Inflammatory macrophage (primary cell): Measurements from ENCODE around the gene SCFD2.

Experiments
- DNase-seq, 2 donors: peaks; one replicate each; pipeline ENCODE4 v3.0.0-alpha.2; 2020 to 2022

Gene SCFD2

GRCh38 chr4:53132132-53132891 lies 233.5 kb downstream of the SCFD2 start:
- DNase-seq, result no peak

GRCh38 chr4:53131562-53131925 lies 234.3 kb downstream of the SCFD2 start:
- no peak for DNase-seq

- no peak for DNase-seq
Measured at GRCh38 chr4:53130896-53131561, 234.8 kb downstream of the SCFD2 start.

- no peak for DNase-seq
Measured at GRCh38 chr4:53128706-53129357, 237.0 kb downstream of the SCFD2 start.

- DNase-seq, result no peak
Measured at GRCh38 chr4:53128231-53128630, 237.6 kb downstream of the SCFD2 start.

- no peak for DNase-seq
Measured at GRCh38 chr4:53127365-53127764, 238.5 kb downstream of the SCFD2 start.

GRCh38 chr4:53126099-53126498 lies 239.8 kb downstream of the SCFD2 start:
- DNase-seq, result no peak

- DNase-seq, result no peak
Measured at GRCh38 chr4:53123819-53124218, 242.0 kb downstream of the SCFD2 start.

- no peak for DNase-seq
Measured at GRCh38 chr4:53123171-53123570, 242.7 kb downstream of the SCFD2 start.

- no peak for DNase-seq
Measured at GRCh38 chr4:53122280-53123116, 243.4 kb downstream of the SCFD2 start.

- DNase-seq, result no peak
Measured at GRCh38 chr4:53121264-53121865, 244.5 kb downstream of the SCFD2 start.

- no peak for DNase-seq
Measured at GRCh38 chr4:53120778-53121177, 245.1 kb downstream of the SCFD2 start.

GRCh38 chr4:53119680-53120079 lies 246.2 kb downstream of the SCFD2 start:
- DNase-seq, result no peak

GRCh38 chr4:53118676-53119075 lies 247.2 kb downstream of the SCFD2 start:
- no peak for DNase-seq

GRCh38 chr4:53116954-53117353 lies 248.9 kb downstream of the SCFD2 start:
- DNase-seq, result no peak

- DNase-seq, result no peak
Measured at GRCh38 chr4:53113431-53114225, 252.2 kb downstream of the SCFD2 start.

- DNase-seq, result no peak
Measured at GRCh38 chr4:53105313-53105712, 260.5 kb downstream of the SCFD2 start.

GRCh38 chr4:53103481-53103880 lies 262.4 kb downstream of the SCFD2 start:
- DNase-seq, result no peak

- DNase-seq, result no peak
Measured at GRCh38 chr4:53101191-53101581, 264.7 kb downstream of the SCFD2 start.

GRCh38 chr4:53100501-53101190 lies 265.2 kb downstream of the SCFD2 start:
- no peak for DNase-seq

- DNase-seq, result no peak
Measured at GRCh38 chr4:53098681-53099121, 267.2 kb downstream of the SCFD2 start.
